Endodermal cell (in vitro differentiated cells): ENCODE data around the gene HOXA6. TPM values are rescaled to one million over a fixed set of nuclear protein-coding genes. Genes with fewer than 3 reads are reported as not detected.
A peak's percentile ranks its signal among the peaks of the same experiment; 100 is the strongest.

Experiments
- DNase-seq: peaks from one replicate; pipeline ENCODE4 v3.0.0-alpha.2; 2017
- H3K27ac ChIP-seq: 2 replicates; pipeline ENCODE4 v1.5.1; 2013; ENCODE audit warnings: mild to moderate bottlenecking, low read depth, low read length, moderate library complexity
- H3K27me3 ChIP-seq: 2 replicates; pipeline ENCODE4 v1.6.1; 2013; ENCODE audit warnings: mild to moderate bottlenecking, low read length, moderate library complexity; ENCODE audit not compliant: insufficient read depth, control insufficient read depth, poor library complexity, severe bottlenecking
- H3K36me3 ChIP-seq: 2 replicates; pipeline ENCODE4 v1.7.0; 2013; ENCODE audit warnings: mild to moderate bottlenecking, low read length, moderate library complexity; ENCODE audit not compliant: control insufficient read depth, insufficient read depth
- H3K4me1 ChIP-seq: one replicate; pipeline ENCODE4 v1.7.0; 2013; ENCODE audit warnings: low read length; ENCODE audit not compliant: control insufficient read depth, insufficient read depth
- H3K4me3 ChIP-seq: 2 replicates; pipeline ENCODE4 v1.5.1; 2013; ENCODE audit warnings: mild to moderate bottlenecking, low read length, moderate library complexity
- H3K9ac ChIP-seq: 2 replicates; pipeline ENCODE4 v1.6.1; 2013; ENCODE audit warnings: mild to moderate bottlenecking, low read length, moderate library complexity; ENCODE audit not compliant: poor library complexity, severe bottlenecking; ENCODE audit errors: extremely low read depth
- H3K9me3 ChIP-seq: 2 replicates; pipeline ENCODE4 v1.6.1; 2013; ENCODE audit warnings: mild to moderate bottlenecking, low read length, moderate library complexity; ENCODE audit not compliant: control insufficient read depth
- H3K27ac Mint-ChIP-seq: 2 replicates; pipeline ENCODE4 v1.8.0; 2020; ENCODE audit warnings: mixed read lengths
- H3K27me3 Mint-ChIP-seq: 2 replicates; pipeline ENCODE4 v1.8.0; 2021; ENCODE audit warnings: mild to moderate bottlenecking, mixed read lengths; ENCODE audit not compliant: insufficient read depth
- H3K36me3 Mint-ChIP-seq: 2 replicates; pipeline ENCODE4 v1.8.0; 2020; ENCODE audit warnings: low read depth, mixed read lengths
- H3K4me1 Mint-ChIP-seq: 2 replicates; pipeline ENCODE4 v1.8.0; 2020; ENCODE audit warnings: mixed read lengths
- H3K4me3 Mint-ChIP-seq: 2 replicates; pipeline ENCODE4 v1.8.0; 2020; ENCODE audit warnings: mild to moderate bottlenecking, moderate library complexity, mixed read lengths
- H3K9me3 Mint-ChIP-seq: 2 replicates; pipeline ENCODE4 v1.8.0; 2020; ENCODE audit warnings: mild to moderate bottlenecking, mixed read lengths
- WGBS, 2 experiments: methylation state at CpG; one replicate each; pipeline versions ENCODE4 v1.1.5 to v1.1.7; 2013; ENCODE audit warnings: missing lambda C conversion rate in 2 of 2, mixed read lengths in 1 of 2; ENCODE audit not compliant: insufficient coverage in 1 of 2, insufficient read length in 1 of 2; 5-methylcytosine and 5-hydroxymethylcytosine counted together
- total RNA-seq, 2 donors: library from RNA; stranded (reverse); fragmentation: NEBNext Ultra II Directional in 1 of 2; extraction: Animal tissue kit (Norgen Biotek cat#: 25700) in 1 of 2; gene quantifications; 2 replicates in 1 of 2; 3 replicates in 1 of 2; pipeline ENCODE4 v1.2.1, GENCODE V29; 2021
- TF ChIP-seq, protein P1 (sequence below): fragments of 200-600 bp; sonication (generic); conservative IDR thresholded peaks from 2 replicates; pipeline ENCODE4 v1.5.0; 2021; ENCODE audit warnings: antibody characterized with exemption, mild to moderate bottlenecking

HOXA6 gene
- total RNA-seq, 2 donors from 2014 or later: not detected

DNA sequence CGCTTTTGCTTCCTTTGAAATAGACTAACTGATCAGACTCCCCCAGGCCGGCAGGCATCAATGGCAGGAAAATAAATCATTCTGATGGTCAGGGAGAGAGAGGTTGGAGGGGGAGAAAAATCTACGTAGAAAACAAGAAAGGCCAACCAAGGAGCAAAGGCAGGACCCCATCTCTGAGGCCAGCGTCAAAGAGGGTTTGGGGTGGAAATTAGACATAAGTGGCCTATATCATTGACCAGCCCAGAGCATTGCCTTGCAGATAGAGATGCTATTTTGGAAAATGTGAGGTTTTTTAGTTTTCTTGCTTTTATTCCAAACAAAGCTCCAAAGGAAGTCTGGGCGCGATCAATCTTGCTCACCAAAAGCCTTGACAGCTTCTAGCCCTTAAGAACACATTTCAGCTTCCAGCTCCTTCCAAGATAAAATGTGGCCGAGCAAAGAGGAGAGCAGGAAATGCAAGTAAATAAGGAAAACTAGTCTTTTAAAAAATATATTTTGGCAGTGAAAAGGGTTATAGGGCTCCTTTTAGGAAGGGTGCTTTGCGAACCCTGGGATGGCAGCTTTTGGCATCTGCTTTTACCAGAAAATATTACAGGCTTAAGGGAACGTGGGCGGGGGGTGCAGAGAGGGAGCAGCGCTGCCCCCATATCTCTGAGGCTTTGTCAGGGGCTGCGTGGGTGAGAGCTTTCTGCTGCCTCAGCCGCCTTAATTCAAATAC is 43.1 kb downstream of the HOXA6 start:
- TF ChIP-seq, protein P1, sequence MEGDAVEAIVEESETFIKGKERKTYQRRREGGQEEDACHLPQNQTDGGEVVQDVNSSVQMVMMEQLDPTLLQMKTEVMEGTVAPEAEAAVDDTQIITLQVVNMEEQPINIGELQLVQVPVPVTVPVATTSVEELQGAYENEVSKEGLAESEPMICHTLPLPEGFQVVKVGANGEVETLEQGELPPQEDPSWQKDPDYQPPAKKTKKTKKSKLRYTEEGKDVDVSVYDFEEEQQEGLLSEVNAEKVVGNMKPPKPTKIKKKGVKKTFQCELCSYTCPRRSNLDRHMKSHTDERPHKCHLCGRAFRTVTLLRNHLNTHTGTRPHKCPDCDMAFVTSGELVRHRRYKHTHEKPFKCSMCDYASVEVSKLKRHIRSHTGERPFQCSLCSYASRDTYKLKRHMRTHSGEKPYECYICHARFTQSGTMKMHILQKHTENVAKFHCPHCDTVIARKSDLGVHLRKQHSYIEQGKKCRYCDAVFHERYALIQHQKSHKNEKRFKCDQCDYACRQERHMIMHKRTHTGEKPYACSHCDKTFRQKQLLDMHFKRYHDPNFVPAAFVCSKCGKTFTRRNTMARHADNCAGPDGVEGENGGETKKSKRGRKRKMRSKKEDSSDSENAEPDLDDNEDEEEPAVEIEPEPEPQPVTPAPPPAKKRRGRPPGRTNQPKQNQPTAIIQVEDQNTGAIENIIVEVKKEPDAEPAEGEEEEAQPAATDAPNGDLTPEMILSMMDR: no peak
- Histone ChIP-seq H3K9me3 (peaks cover under 1% of the 10 kb centered on the region), H3K4me3 (no peak overlapping the region), H3K27ac (peak overlapping the region; percentile 96), H3K9ac (no peak overlapping the region), H3K36me3 (no peaks in the 10 kb centered on the region), H3K4me1 (peaks cover 4% of the 10 kb centered on the region), H3K27me3 (peaks cover 100% of the 10 kb centered on the region)
- no peak for DNase-seq
- 16 to 29% methylated on average over 3 to 13 of the region's 13 CpGs for WGBS, 2 experiments
- Mint-ChIP-seq H3K27ac (no peak overlapping the region), H3K27me3 (peaks cover 100% of the 10 kb centered on the region), H3K4me3 (no peak overlapping the region), H3K36me3 (no peaks in the 10 kb centered on the region), H3K4me1 (peaks cover 18% of the 10 kb centered on the region), H3K9me3 (peaks cover 2% of the 10 kb centered on the region)

DNA sequence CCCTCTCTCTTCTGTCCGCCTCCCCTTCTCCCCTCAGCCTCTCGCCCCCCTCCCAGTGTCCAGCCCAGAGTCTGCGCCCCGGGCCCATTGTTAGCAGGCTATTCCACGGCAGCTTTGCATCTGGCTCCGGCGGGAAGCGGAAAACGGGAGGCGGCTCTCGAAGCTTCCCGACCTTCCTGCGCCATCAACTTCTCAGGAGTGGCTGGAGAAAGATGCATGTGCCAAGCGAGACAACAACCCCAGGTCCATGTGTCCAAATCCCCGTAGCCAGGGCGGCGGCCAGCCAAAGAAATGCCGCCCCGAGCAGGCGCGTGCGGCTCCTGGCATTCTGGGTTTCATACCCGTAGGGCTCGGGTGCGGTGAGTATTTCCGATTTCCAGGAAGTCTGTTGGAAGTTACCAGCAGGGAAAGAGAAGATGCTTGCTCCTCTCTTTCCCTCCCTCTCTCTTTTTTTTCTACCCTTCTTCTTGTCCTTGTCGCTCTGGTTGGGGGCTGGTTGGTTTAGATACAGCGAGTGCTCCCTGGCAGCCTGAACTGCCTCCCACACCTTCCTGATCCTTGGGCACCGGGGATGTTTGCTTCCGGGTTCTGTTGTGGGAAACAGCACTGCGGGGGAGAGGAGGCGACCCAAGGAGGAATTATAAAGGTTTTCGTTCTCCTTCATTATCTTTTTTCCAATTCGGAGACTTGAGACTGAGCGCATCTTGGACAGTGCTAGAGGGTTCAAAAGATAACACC is 43.9 kb downstream of the HOXA6 start:
- Mint-ChIP-seq H3K9me3 (peaks cover 2% of the 10 kb centered on the region), H3K4me1 (peaks cover 19% of the 10 kb centered on the region), H3K36me3 (no peaks in the 10 kb centered on the region), H3K4me3 (no peak overlapping the region), H3K27me3 (peaks cover 100% of the 10 kb centered on the region), H3K27ac (no peak overlapping the region)
- Histone ChIP-seq H3K36me3 (no peaks in the 10 kb centered on the region), H3K27ac (peak overlapping the region; percentile 96), H3K9me3 (no peaks in the 10 kb centered on the region), H3K27me3 (peaks cover 100% of the 10 kb centered on the region), H3K9ac (no peak overlapping the region), H3K4me3 (peak overlapping the region; percentile 39), H3K4me1 (peaks cover 4% of the 10 kb centered on the region)
- TF ChIP-seq, protein P1: no peak
- 5% methylated on average over 15 to 35 of the region's 35 CpGs for WGBS, 2 experiments
- DNase-seq: peak; percentile 66

DNA sequence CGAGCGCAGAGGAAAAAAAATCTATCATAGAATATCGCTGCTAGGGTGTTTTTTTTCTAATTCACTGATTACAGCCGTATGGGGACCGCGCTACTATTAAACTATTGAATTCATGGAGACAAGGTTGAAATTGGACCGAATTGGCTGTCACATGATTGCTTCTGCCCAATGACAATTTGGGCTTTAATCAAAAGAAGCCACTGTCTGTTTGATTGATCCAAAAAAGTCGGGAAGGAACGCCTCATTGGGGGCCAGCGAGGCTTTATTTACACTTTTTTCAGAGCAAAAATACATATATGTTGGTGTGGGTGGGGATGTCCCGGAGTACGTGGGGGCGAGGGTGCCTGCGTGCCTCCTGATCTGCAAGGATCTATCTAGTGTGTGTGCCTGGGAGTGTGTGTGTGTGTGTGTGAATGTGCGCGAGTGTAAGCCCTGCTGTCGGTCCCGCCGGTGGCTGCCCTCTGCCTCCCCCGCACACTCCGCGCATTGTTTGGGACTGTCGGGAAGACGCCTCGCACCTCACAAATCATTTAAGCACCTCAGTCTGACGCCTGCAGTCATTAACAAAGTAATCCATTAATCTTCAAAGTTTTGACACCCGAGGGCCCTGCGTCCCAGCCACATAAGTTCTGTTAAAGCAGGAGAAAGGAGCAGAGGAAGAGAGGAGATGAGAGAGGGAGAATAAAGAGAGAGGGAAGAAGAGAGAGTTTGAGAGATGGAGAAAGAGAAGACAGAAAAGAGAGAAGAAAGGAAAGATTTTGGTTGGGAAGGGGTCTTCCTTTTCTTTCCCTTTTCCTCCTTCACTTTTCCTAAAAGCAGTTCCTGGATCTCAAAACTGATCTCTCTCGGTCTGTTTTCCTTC is 44.8 kb downstream of the HOXA6 start, which contains the start of gene HOXA2:
Gene HOXA2 (minus strand): TSS at position 103 of the 862 bp plus-strand sequence. CDS start 183 bp downstream, outside the sequence.
- peaks cover 16% of the 10 kb centered on the region for H3K4me1 Mint-ChIP-seq
- TF ChIP-seq, protein P1: no peak
- peak; percentile 67 for DNase-seq
- peaks cover 2% of the 10 kb centered on the region for H3K9me3 Mint-ChIP-seq
- Histone ChIP-seq H3K27me3 (peaks cover 100% of the 10 kb centered on the region), H3K4me3 (peak within 1 kb of the TSS; percentile 61), H3K27ac (peak within 1 kb of the TSS; percentile 96), H3K4me1 (peaks cover 4% of the 10 kb centered on the region), H3K9ac (no peak within 1 kb of the TSS), H3K36me3 (no peaks in the 10 kb centered on the region), H3K9me3 (no peaks in the 10 kb centered on the region)
- no peak within 1 kb of the TSS for H3K27ac Mint-ChIP-seq
- peaks cover 100% of the 10 kb centered on the region for H3K27me3 Mint-ChIP-seq
- WGBS, 2 experiments: 4 to 7% methylated on average over 7 to 29 of the region's 29 CpGs
- H3K36me3 Mint-ChIP-seq: no peaks in the 10 kb centered on the region
- no peak within 1 kb of the TSS for H3K4me3 Mint-ChIP-seq
